Lower leg skin (tissue), 3 donors: Measurements from ENCODE around the gene CORO1C.

Source experiments
- CTCF ChIP-seq, 3 donors: fragments of 450-650 bp; IDR thresholded peaks; one replicate each; pipeline ENCODE4 v1.5.1; 2016; ENCODE audit warnings: antibody characterized with exemption in 3 of 3, mild to moderate bottlenecking in 3 of 3, moderate library complexity in 2 of 3
- POLR2A ChIP-seq, 2 donors: fragments of 450-650 bp; IDR thresholded peaks; one replicate each; pipeline ENCODE4 v1.6.1; 2016 to 2017; ENCODE audit warnings: antibody characterized with exemption in 2 of 2, mild to moderate bottlenecking in 1 of 2, moderate library complexity in 1 of 2

GRCh38 chr12:108750526-108750925 lies 19.2 kb upstream of the CORO1C start:
- TF ChIP-seq POLR2A (IDR thresholded peaks at IDR 0.05) (no peak), CTCF (IDR thresholded peaks at IDR 0.05) (no peak)
